Keratinocyte (primary cell): ENCODE measurements around the gene DCXR. TPM values are rescaled to one million over a fixed set of nuclear protein-coding genes. Genes with fewer than 3 reads are reported as not detected.

Experiments
- DNase-seq: peaks from one replicate; pipeline ENCODE4 v3.0.0-alpha.2; 2011; ENCODE audit warnings: low read depth, missing footprints, low spot score
- FAIRE-seq: peaks from 2 replicates; lab custom pipeline; 2011; peaks lifted over from hg19 to GRCh38; lab: Jason Lieb, UNC
- H2AFZ ChIP-seq: 2 replicates; pipeline ENCODE4 v1.6.0; 2012; ENCODE audit warnings: low read length, control low read depth, inconsistent platforms; ENCODE audit not compliant: control insufficient read depth
- H3K27ac ChIP-seq: 2 replicates; pipeline ENCODE4 v1.5.1; 2011; ENCODE audit warnings: low read length; ENCODE audit not compliant: control insufficient read depth, insufficient read depth
- H3K27me3 ChIP-seq: 3 replicates; pipeline ENCODE4 v1.6.0; 2011; ENCODE audit warnings: low read length; ENCODE audit not compliant: control insufficient read depth, insufficient read depth; ENCODE audit errors: extremely low read depth
- H3K36me3 ChIP-seq, 2 experiments: 2 replicates in 1 of 2; 3 replicates in 1 of 2; pipeline ENCODE4 v1.5.1; 2011; ENCODE audit warnings: low read length in 2 of 2, mild to moderate bottlenecking in 1 of 2; ENCODE audit not compliant: control insufficient read depth in 2 of 2, insufficient read depth in 2 of 2; ENCODE audit errors: extremely low read depth in 1 of 2
- H3K4me1 ChIP-seq: 3 replicates; pipeline ENCODE4 v1.5.1; 2011; ENCODE audit warnings: low read length; ENCODE audit not compliant: control insufficient read depth, insufficient read depth; ENCODE audit errors: extremely low read depth
- H3K4me2 ChIP-seq: 3 replicates; pipeline ENCODE4 v1.6.0; 2011; ENCODE audit warnings: low read depth, low read length; ENCODE audit not compliant: control insufficient read depth, insufficient read depth; ENCODE audit errors: extremely low read depth
- H3K4me3 ChIP-seq, 3 experiments: fragments of 200-600 bp in 1 of 3; sonication (generic) in 1 of 3; 2 replicates in 2 of 3; 3 replicates in 1 of 3; pipeline ENCODE4 v1.5.1; 2011 to 2016; ENCODE audit warnings: low read length in 3 of 3, mild to moderate bottlenecking in 3 of 3, control low read depth in 2 of 3, inconsistent platforms in 1 of 3, low read depth in 1 of 3, mixed read lengths in 1 of 3, mixed run types in 1 of 3, moderate library complexity in 1 of 3; ENCODE audit not compliant: control insufficient read depth in 2 of 3, insufficient read depth in 2 of 3; ENCODE audit errors: extremely low read depth in 1 of 3
- H3K79me2 ChIP-seq: 2 replicates; pipeline ENCODE4 v1.6.0; 2012; ENCODE audit warnings: low read length; ENCODE audit not compliant: control insufficient read depth, insufficient read depth
- H3K9ac ChIP-seq: 3 replicates; pipeline ENCODE4 v1.6.0; 2011; ENCODE audit warnings: low read length; ENCODE audit not compliant: control insufficient read depth, insufficient read depth; ENCODE audit errors: extremely low read depth
- H3K9me1 ChIP-seq: 3 replicates; pipeline ENCODE4 v1.6.0; 2011; ENCODE audit warnings: low read length; ENCODE audit not compliant: control insufficient read depth, insufficient read depth; ENCODE audit errors: extremely low read depth
- H3K9me3 ChIP-seq: 2 replicates; pipeline ENCODE4 v1.5.1; 2012; ENCODE audit warnings: low read depth, low read length; ENCODE audit not compliant: control insufficient read depth
- H4K20me1 ChIP-seq: 3 replicates; pipeline ENCODE4 v1.6.0; 2011; ENCODE audit warnings: low read length; ENCODE audit not compliant: control insufficient read depth, insufficient read depth; ENCODE audit errors: extremely low read depth
- CTCF ChIP-seq, 3 experiments: IDR thresholded peaks in 1 of 3; conservative IDR thresholded peaks in 1 of 3; optimal IDR thresholded peaks in 1 of 3; 2 replicates in 2 of 3; 3 replicates in 1 of 3; pipeline versions ENCODE3 to v1.5.1; 2011; ENCODE audit warnings: low read length in 3 of 3, mild to moderate bottlenecking in 3 of 3, moderate library complexity in 2 of 3, control low read depth in 1 of 3, inconsistent platforms in 1 of 3; ENCODE audit not compliant: insufficient read depth in 2 of 3; ENCODE audit errors: extremely low read depth in 1 of 3
- EZH2 ChIP-seq: IDR thresholded peaks from one replicate; pipeline ENCODE4 v1.6.1; 2012; ENCODE audit warnings: inconsistent platforms, mild to moderate bottlenecking, low read length, moderate library complexity
- dilution Hi-C: fragments of 300-500 bp; cut with MboI; formaldehyde crosslinking; loops from one replicate; pipeline ENCODE4 v1.7.0; 2020; ENCODE audit warnings: low sequenced_read_pairs; ENCODE audit not compliant: extremely low pct_ligation_motif_present
- polyA plus RNA-seq, 5 experiments: library from polyadenylated mRNA; depleted of rRNA in 3 of 5; stranded (reverse) in 3 of 5; stranded (forward) in 1 of 5; unstranded in 1 of 5; fragments of >200 nt; gene quantifications; 1 replicate in 1 of 5; 2 replicates in 3 of 5; 3 replicates in 1 of 5; pipeline versions ENCODE4 v1.2.1 to v1.2.3, GENCODE V29; 2011 to 2012; ENCODE audit warnings: missing spikeins in 2 of 5, low read depth in 1 of 5, low replicate concordance in 1 of 5

The DCXR gene
- polyA plus RNA-seq, 1 donor (not counting 4 experiments of a cell fraction or from before 2014, with no cell fraction given), result 45.4 TPM

GRCh38 chr17:82030470-82031302, 6.8 kb downstream of the DCXR start:
- peaks cover 15% of the 10 kb centered on the region for H3K4me1 ChIP-seq
- DNase-seq (no peak), FAIRE-seq (peak; percentile 71)
- H4K20me1 ChIP-seq, result peaks cover 3% of the 10 kb centered on the region
- no peaks in the 10 kb centered on the region for H3K79me2 ChIP-seq
- H3K4me3 ChIP-seq, result peak overlapping the region; percentile 38 to 55 (median 44)
- H3K27me3 ChIP-seq, result no peaks in the 10 kb centered on the region
- H3K4me2 ChIP-seq, result peak overlapping the region; percentile 74
- no peaks in the 10 kb centered on the region for H3K9me1 ChIP-seq
- no peak overlapping the region for H2AFZ ChIP-seq
- peaks cover 1 to 7% of the 10 kb centered on the region in 2 experiments for H3K36me3 ChIP-seq
- TF ChIP-seq EZH2 (no peak), CTCF (optimal IDR thresholded peaks at IDR 0.05 in 1 of 3, IDR thresholded peaks at IDR 0.05 in 1 of 3, conservative IDR thresholded peaks at IDR 0.05 in 1 of 3; ENCODE audit: extremely low read depth in 1 of 3, insufficient read depth in 2 of 3, low read length in 3 of 3) (peak; percentile 65 to 99 (median 95))
- dilution Hi-C loops, result no loop called here
- no peak overlapping the region for H3K27ac ChIP-seq
- no peaks in the 10 kb centered on the region for H3K9me3 ChIP-seq
- peak overlapping the region; percentile 22 for H3K9ac ChIP-seq

- dilution Hi-C loops, result no loop called here
- Histone ChIP-seq H2AFZ (no peak overlapping the region), H3K9me1 (no peaks in the 10 kb centered on the region), H3K79me2 (no peaks in the 10 kb centered on the region), H3K4me3 (no peak overlapping the region), H3K9ac (no peak overlapping the region), H3K27ac (no peak overlapping the region), H3K4me2 (no peak overlapping the region), H3K9me3 (no peaks in the 10 kb centered on the region), H3K4me1 (peaks cover 15% of the 10 kb centered on the region), H3K27me3 (no peaks in the 10 kb centered on the region), H3K36me3 (peaks cover 1 to 5% of the 10 kb centered on the region in 2 experiments), H4K20me1 (peaks cover 3% of the 10 kb centered on the region)
- DNase-seq (no peak), FAIRE-seq (no peak)
- TF ChIP-seq EZH2, result no peak
- TF ChIP-seq CTCF (optimal IDR thresholded peaks at IDR 0.05 in 1 of 3, IDR thresholded peaks at IDR 0.05 in 1 of 3, conservative IDR thresholded peaks at IDR 0.05 in 1 of 3; ENCODE audit: extremely low read depth in 1 of 3, insufficient read depth in 2 of 3, low read length in 3 of 3), result no peak
Measured at GRCh38 chr17:82029990-82030469, 7.5 kb downstream of the DCXR start.
